ENCODE results near the gene ZNF124. TPM values are rescaled to one million over a fixed set of nuclear protein-coding genes. Genes with fewer than 3 reads are reported as not detected.
"Not testable (repeated sequence)": the region's sequence is repeated elsewhere in the genome, so short reads cannot be mapped to it uniquely, and the experiment has no call there.

ZNF124 gene
- total RNA-seq (2021) (31.8 to 33.8 TPM (median 33.0 TPM) in 3 replicates), Bru-seq, nascent RNA (percentile 89 among the genes with signal in this experiment)
- long read RNA-seq, experiment 1, transcript ZNF124-206 (4 exons, 1,292 nt), result minor isoform, 13 of 60 reads
- long read RNA-seq, experiment 1, transcript ZNF124-201 (4 exons, 1,674 nt), result major isoform, 26 of 60 reads
- long read RNA-seq, experiment 1, partial matches to known transcripts, result 2 of 60 reads
- long read RNA-seq, experiment 1, other reads (novel, unspliced or antisense), result 17 of 60 reads
- long read RNA-seq, experiment 2, partial matches to known transcripts, result 1 of 18 reads
- long read RNA-seq, experiment 2, other reads (novel, unspliced or antisense), result 11 of 18 reads
- long read RNA-seq, experiment 3, transcript ZNF124-201 (4 exons, 1,674 nt), result major isoform, 8 of 14 reads
- long read RNA-seq, experiment 3, partial matches to known transcripts, result 0 of 14 reads
- long read RNA-seq, experiment 3, other reads (novel, unspliced or antisense), result 3 of 14 reads

GRCh38 chr1:247171875-247172563 is at the start of gene ZNF124:
ZNF124 (minus strand) TSS chr1:247172020; CDS start chr1:247171877, 143 bp downstream.
- H3K27ac Mint-ChIP-seq; H3K36me3 Mint-ChIP-seq; H3K9me3 Mint-ChIP-seq; DNase-seq (ENCODE audit: low spot score); H3K27me3 Mint-ChIP-seq (ENCODE audit: low read depth); CTCF ChIA-PET; POLR2A ChIA-PET; H3K4me3 Mint-ChIP-seq: not testable (repeated sequence)
- ATAC-seq, result peak; percentile 98
- peaks cover 27% of the 10 kb centered on the region for H3K4me1 Mint-ChIP-seq
- TF ChIP-seq HMGA2 (CRISPR knock-in tag; IDR thresholded peaks at IDR 0.05), result peak; percentile 75

GRCh38 chr1:247220280-247220679 is 48.5 kb upstream of the ZNF124 start:
- H3K27me3 Mint-ChIP-seq (ENCODE audit: low read depth), result peaks cover 12% of the 10 kb centered on the region
- CTCF ChIA-PET, result interaction anchor here (0.6 kb wide), 1 partner anchor 170 kb away, joined by 3 read pairs; no protein-coding TSS in a partner anchor
- peaks cover 10% of the 10 kb centered on the region; the same call in 1 of the 2 replicates for H3K36me3 Mint-ChIP-seq
- POLR2A ChIA-PET; DNase-seq (ENCODE audit: low spot score); H3K4me1 Mint-ChIP-seq; ATAC-seq; H3K27ac Mint-ChIP-seq; H3K4me3 Mint-ChIP-seq: not testable (repeated sequence)
- H3K9me3 Mint-ChIP-seq, result peaks cover 37% of the 10 kb centered on the region

GRCh38 chr1:247218121-247218651 is 46.4 kb upstream of the ZNF124 start:
- DNase-seq (ENCODE audit: low spot score) (no peak), ATAC-seq (no peak)
- Mint-ChIP-seq H3K4me1 (peaks cover 8% of the 10 kb centered on the region), H3K36me3 (peaks cover 8% of the 10 kb centered on the region; the same call in 1 of the 2 replicates), H3K27me3 (ENCODE audit: low read depth) (peaks cover 3% of the 10 kb centered on the region; the same call in 1 of the 2 replicates), H3K27ac (no peak overlapping the region), H3K4me3 (no peak overlapping the region), H3K9me3 (peaks cover 22% of the 10 kb centered on the region)
- POLR2A ChIA-PET, result no interaction called here
- TF ChIP-seq ZNF671 (CRISPR knock-in tag; IDR thresholded peaks at IDR 0.05) (no peak), STAT6 (CRISPR knock-in tag; conservative IDR thresholded peaks at IDR 0.05; ENCODE audit: low read depth) (no peak), GABPB1 (CRISPR knock-in tag; IDR thresholded peaks at IDR 0.05) (no peak), E2F4 (CRISPR knock-in tag; IDR thresholded peaks at IDR 0.05; ENCODE audit: borderline replicate concordance, low read depth) (no peak), MAX (CRISPR knock-in tag; IDR thresholded peaks at IDR 0.05) (no peak), TP53 (CRISPR knock-in tag; IDR thresholded peaks at IDR 0.05) (no peak), E2F1 (CRISPR knock-in tag; IDR thresholded peaks at IDR 0.05) (no peak), ATF1 (CRISPR knock-in tag; IDR thresholded peaks at IDR 0.05) (no peak), IRF2 (CRISPR knock-in tag; IDR thresholded peaks at IDR 0.05; ENCODE audit: borderline replicate concordance, low read depth) (no peak), SP1 (CRISPR knock-in tag; conservative IDR thresholded peaks at IDR 0.05) (no peak)
- CTCF ChIA-PET, result no interaction called here

Measured in WTC11 (cell line).